NT2/D1 (cell line): ENCODE results near the gene XRN2.

ENCODE experiments used
- YY1 ChIP-seq: IDR thresholded peaks from 2 replicates; pipeline ENCODE4 v1.6.1; 2011; ENCODE audit not compliant: insufficient read length, insufficient read depth
- ZNF274 ChIP-seq: IDR thresholded peaks from 2 replicates; pipeline ENCODE4 v1.6.1; 2011; ENCODE audit warnings: mild to moderate bottlenecking, low read depth, low read length

DNA sequence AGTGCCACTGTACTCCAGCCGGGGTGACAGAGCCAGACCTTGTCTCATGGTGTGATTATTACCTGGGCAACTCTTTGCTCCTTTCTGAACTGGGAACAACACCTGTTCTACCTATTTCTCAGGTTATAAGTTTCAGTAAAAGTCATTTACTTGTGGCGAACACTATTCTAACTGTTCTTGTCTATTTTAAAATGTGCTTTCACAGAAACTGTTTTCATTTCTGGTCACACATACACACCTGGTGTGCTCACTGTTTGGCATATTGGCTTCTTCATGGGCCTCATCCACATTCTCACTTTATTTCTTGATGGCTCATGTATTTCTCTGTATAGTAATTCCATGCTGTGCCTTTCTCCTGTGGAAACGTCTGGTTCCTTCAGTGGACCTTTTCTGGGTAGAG lies 30.5 kb upstream of the XRN2 start:
- TF ChIP-seq ZNF274 (no peak), YY1 (no peak)
